Neural cell (in vitro differentiated cells): Measurements from ENCODE around the gene CELF5. TPM values are rescaled to one million over a fixed set of nuclear protein-coding genes. Genes with fewer than 3 reads are reported as not detected.

Experiments used
- H2AFZ ChIP-seq: fragments of 200-600, 300-800 bp; sonication (generic), shearing (Covaris generic); 2 replicates; pipeline ENCODE4 v1.6.0; 2014; ENCODE audit warnings: low read depth, mild to moderate bottlenecking, antibody characterized with exemption, low read length, moderate library complexity
- H3F3A ChIP-seq: fragments of 200-600 bp; shearing (Covaris generic); 2 replicates; pipeline ENCODE4 v1.6.1; 2016; ENCODE audit warnings: mild to moderate bottlenecking, moderate library complexity, mixed read lengths, antibody characterized with exemption, low read length; ENCODE audit not compliant: insufficient read depth, poor library complexity, severe bottlenecking
- H3K27ac ChIP-seq: fragments of 200-600, 300-800 bp; sonication (generic), shearing (Covaris generic); 2 replicates; pipeline ENCODE4 v1.5.1; 2014; ENCODE audit warnings: mild to moderate bottlenecking, low read length, moderate library complexity
- H3K27me3 ChIP-seq: fragments of 300-800, 200-600 bp; sonication (generic), shearing (Covaris generic); 2 replicates; pipeline ENCODE4 v1.6.0; 2014; ENCODE audit warnings: mild to moderate bottlenecking, low read depth, low read length, moderate library complexity; ENCODE audit not compliant: insufficient read depth
- H3K36me3 ChIP-seq: fragments of 300-800, 200-600 bp; sonication (generic), shearing (Covaris generic); 2 replicates; pipeline ENCODE4 v1.5.1; 2014; ENCODE audit warnings: mild to moderate bottlenecking, antibody characterized with exemption, low read length, moderate library complexity; ENCODE audit not compliant: insufficient read depth
- H3K4me2 ChIP-seq: fragments of 300-800, 200-600 bp; sonication (generic), shearing (Covaris generic); 2 replicates; pipeline ENCODE4 v1.6.0; 2014; ENCODE audit warnings: mild to moderate bottlenecking, low read length
- H3K4me3 ChIP-seq: fragments of 300-800, 200-600 bp; sonication (generic), shearing (Covaris generic); 2 replicates; pipeline ENCODE4 v1.5.1; 2014; ENCODE audit warnings: mild to moderate bottlenecking, low read length, moderate library complexity
- H3K79me2 ChIP-seq: fragments of 200-600 bp; shearing (Covaris generic); replicated peaks from 2 replicates; pipeline ENCODE4 v1.6.0; 2014; ENCODE audit warnings: mild to moderate bottlenecking, low read length, moderate library complexity; ENCODE audit not compliant: insufficient read depth
- H3K9ac ChIP-seq: fragments of 300-800, 200-600 bp; sonication (generic), shearing (Covaris generic); 2 replicates; pipeline ENCODE4 v1.6.1; 2016; ENCODE audit warnings: mild to moderate bottlenecking, low read length, mixed read lengths
- H3K9me2 ChIP-seq: fragments of 200-600 bp; shearing (Covaris generic); 2 replicates; pipeline ENCODE4 v1.6.1; 2016; ENCODE audit warnings: mild to moderate bottlenecking, low read length, mixed read lengths; ENCODE audit not compliant: insufficient read depth
- H3K9me3 ChIP-seq: fragments of 200-600, 300-800 bp; sonication (generic), shearing (Covaris generic); 2 replicates; pipeline ENCODE4 v1.6.1; 2016; ENCODE audit warnings: mild to moderate bottlenecking, mixed run types, low read length, moderate library complexity, mixed read lengths
- H4K20me1 ChIP-seq: fragments of 200-600 bp; shearing (Covaris generic); 2 replicates; pipeline ENCODE4 v1.6.1; 2016; ENCODE audit warnings: mild to moderate bottlenecking, mixed run types; ENCODE audit not compliant: insufficient read depth
- EP300 ChIP-seq: fragments of 450-650 bp; conservative IDR thresholded peaks from 2 replicates; pipeline ENCODE4 v1.6.1; 2014; ENCODE audit warnings: antibody characterized with exemption, mild to moderate bottlenecking, moderate library complexity; ENCODE audit not compliant: poor library complexity, severe bottlenecking
- EZH2 ChIP-seq: fragments of 200-600, 300-800 bp; shearing (Covaris generic), sonication (generic); IDR thresholded peaks from 2 replicates; pipeline ENCODE4 v1.6.1; 2014; ENCODE audit warnings: antibody characterized with exemption, low read length, borderline replicate concordance, mild to moderate bottlenecking; ENCODE audit not compliant: insufficient read depth, poor library complexity, severe bottlenecking
- MXI1 ChIP-seq: fragments of 450-650 bp; conservative IDR thresholded peaks from 2 replicates; pipeline ENCODE4 v1.6.1; 2014; ENCODE audit warnings: antibody characterized with exemption, mild to moderate bottlenecking; ENCODE audit not compliant: poor library complexity, severe bottlenecking
- POLR2AphosphoS5 ChIP-seq: IDR thresholded peaks from 2 replicates; pipeline ENCODE4 v1.6.1; 2012
- RAD21 ChIP-seq: fragments of 450-650 bp; conservative IDR thresholded peaks from 2 replicates; pipeline ENCODE4 v1.6.1; 2014; ENCODE audit warnings: antibody characterized with exemption, mild to moderate bottlenecking, moderate library complexity
- SMC3 ChIP-seq: fragments of 450-650 bp; conservative IDR thresholded peaks from 2 replicates; pipeline ENCODE4 v1.6.1; 2014; ENCODE audit warnings: antibody characterized with exemption, mild to moderate bottlenecking, moderate library complexity; ENCODE audit not compliant: poor library complexity
- TAF1 ChIP-seq: IDR thresholded peaks from 2 replicates; pipeline ENCODE4 v1.6.1; 2012; ENCODE audit warnings: low read depth
- polyA plus RNA-seq: library from polyadenylated mRNA; depleted of rRNA; stranded (reverse); fragments of >200 nt; gene quantifications from 2 replicates; pipeline ENCODE4 v1.2.3, GENCODE V29; 2014
- TF ChIP-seq, protein P1 (sequence below): IDR thresholded peaks from 2 replicates; pipeline ENCODE4 v1.6.1; 2012; ENCODE audit warnings: borderline replicate concordance
- TF ChIP-seq, protein P2 (sequence below): fragments of 450-650 bp; IDR thresholded peaks from 2 replicates; pipeline ENCODE4 v1.5.1; 2014; ENCODE audit warnings: antibody characterized with exemption, mild to moderate bottlenecking, moderate library complexity; ENCODE audit not compliant: poor library complexity, severe bottlenecking

The CELF5 gene
- polyA plus RNA-seq, 1 donor from 2014 or later, result 130 TPM

DNA sequence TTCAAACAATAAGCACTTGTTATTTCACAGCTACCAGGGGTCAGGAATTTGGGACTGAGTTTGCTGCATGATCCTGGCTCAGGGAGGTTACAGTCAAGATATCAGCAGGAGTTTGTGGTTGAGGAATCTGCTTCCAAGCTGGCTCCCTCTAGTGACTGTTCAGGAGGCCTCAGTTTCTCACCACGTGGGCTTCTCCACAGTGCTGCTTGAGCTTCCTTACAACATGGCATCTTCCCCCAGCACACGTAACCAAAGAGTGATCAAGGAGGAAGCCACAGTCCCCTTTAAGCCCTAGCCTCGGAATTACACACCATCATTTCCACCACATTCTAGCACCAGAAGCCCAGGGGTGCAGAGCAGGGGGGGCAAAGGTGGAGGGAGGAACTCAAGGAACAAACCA, 28.8 kb downstream of the CELF5 start:
- no peak overlapping the region for H3K27ac ChIP-seq
- no peaks in the 10 kb centered on the region for H3K9me3 ChIP-seq
- H3K4me3 ChIP-seq, result no peak overlapping the region
- no peaks in the 10 kb centered on the region for H3K9me2 ChIP-seq
- H3F3A ChIP-seq, result no peaks in the 10 kb centered on the region
- no peak overlapping the region for H2AFZ ChIP-seq
- no peak overlapping the region for H3K9ac ChIP-seq
- TF ChIP-seq EP300, result no peak
- TF ChIP-seq EZH2, result no peak
- TF ChIP-seq, protein P1, sequence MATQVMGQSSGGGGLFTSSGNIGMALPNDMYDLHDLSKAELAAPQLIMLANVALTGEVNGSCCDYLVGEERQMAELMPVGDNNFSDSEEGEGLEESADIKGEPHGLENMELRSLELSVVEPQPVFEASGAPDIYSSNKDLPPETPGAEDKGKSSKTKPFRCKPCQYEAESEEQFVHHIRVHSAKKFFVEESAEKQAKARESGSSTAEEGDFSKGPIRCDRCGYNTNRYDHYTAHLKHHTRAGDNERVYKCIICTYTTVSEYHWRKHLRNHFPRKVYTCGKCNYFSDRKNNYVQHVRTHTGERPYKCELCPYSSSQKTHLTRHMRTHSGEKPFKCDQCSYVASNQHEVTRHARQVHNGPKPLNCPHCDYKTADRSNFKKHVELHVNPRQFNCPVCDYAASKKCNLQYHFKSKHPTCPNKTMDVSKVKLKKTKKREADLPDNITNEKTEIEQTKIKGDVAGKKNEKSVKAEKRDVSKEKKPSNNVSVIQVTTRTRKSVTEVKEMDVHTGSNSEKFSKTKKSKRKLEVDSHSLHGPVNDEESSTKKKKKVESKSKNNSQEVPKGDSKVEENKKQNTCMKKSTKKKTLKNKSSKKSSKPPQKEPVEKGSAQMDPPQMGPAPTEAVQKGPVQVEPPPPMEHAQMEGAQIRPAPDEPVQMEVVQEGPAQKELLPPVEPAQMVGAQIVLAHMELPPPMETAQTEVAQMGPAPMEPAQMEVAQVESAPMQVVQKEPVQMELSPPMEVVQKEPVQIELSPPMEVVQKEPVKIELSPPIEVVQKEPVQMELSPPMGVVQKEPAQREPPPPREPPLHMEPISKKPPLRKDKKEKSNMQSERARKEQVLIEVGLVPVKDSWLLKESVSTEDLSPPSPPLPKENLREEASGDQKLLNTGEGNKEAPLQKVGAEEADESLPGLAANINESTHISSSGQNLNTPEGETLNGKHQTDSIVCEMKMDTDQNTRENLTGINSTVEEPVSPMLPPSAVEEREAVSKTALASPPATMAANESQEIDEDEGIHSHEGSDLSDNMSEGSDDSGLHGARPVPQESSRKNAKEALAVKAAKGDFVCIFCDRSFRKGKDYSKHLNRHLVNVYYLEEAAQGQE, result no peak
- TF ChIP-seq TAF1, result no peak
- no peak for TF ChIP-seq MXI1
- no peak for TF ChIP-seq RAD21
- TF ChIP-seq POLR2AphosphoS5, result no peak
- no peak for TF ChIP-seq SMC3
- TF ChIP-seq, protein P2, sequence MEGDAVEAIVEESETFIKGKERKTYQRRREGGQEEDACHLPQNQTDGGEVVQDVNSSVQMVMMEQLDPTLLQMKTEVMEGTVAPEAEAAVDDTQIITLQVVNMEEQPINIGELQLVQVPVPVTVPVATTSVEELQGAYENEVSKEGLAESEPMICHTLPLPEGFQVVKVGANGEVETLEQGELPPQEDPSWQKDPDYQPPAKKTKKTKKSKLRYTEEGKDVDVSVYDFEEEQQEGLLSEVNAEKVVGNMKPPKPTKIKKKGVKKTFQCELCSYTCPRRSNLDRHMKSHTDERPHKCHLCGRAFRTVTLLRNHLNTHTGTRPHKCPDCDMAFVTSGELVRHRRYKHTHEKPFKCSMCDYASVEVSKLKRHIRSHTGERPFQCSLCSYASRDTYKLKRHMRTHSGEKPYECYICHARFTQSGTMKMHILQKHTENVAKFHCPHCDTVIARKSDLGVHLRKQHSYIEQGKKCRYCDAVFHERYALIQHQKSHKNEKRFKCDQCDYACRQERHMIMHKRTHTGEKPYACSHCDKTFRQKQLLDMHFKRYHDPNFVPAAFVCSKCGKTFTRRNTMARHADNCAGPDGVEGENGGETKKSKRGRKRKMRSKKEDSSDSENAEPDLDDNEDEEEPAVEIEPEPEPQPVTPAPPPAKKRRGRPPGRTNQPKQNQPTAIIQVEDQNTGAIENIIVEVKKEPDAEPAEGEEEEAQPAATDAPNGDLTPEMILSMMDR, result no peak
- H3K27me3 ChIP-seq, result no peaks in the 10 kb centered on the region
- H3K36me3 ChIP-seq, result peaks cover 16% of the 10 kb centered on the region
- no peak overlapping the region for H3K4me2 ChIP-seq
- peaks cover 9% of the 10 kb centered on the region for H3K79me2 ChIP-seq
- no peaks in the 10 kb centered on the region for H4K20me1 ChIP-seq

DNA sequence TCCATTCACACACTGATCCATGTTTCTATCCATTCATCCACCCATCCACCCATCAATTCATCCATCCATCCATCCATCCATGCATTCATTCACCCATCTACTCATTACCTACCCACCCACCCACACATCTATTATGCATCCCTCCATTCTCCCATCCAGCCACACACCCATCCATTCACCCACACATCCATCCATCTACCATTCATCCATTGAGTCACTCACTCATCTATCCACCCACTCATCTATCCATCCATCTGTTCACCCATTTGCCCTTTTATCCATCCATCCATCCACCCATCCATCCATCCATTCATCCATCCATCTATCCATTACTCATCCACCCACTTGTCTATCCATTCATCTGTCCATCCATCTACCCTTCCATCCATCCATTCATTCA, 30.1 kb downstream of the CELF5 start:
- H3F3A ChIP-seq, result no peaks in the 10 kb centered on the region
- H3K9me3 ChIP-seq, result no peaks in the 10 kb centered on the region
- TF ChIP-seq TAF1 (no peak), POLR2AphosphoS5 (no peak), MXI1 (no peak), SMC3 (no peak), EZH2 (no peak), RAD21 (no peak), EP300 (no peak)
- TF ChIP-seq, protein P2, result no peak
- TF ChIP-seq, protein P1, result no peak
- no peak overlapping the region for H2AFZ ChIP-seq
- H3K4me3 ChIP-seq, result no peak overlapping the region
- no peak overlapping the region for H3K9ac ChIP-seq
- H3K9me2 ChIP-seq, result no peaks in the 10 kb centered on the region
- H3K27me3 ChIP-seq, result no peaks in the 10 kb centered on the region
- H3K79me2 ChIP-seq, result peaks cover 16% of the 10 kb centered on the region
- H3K36me3 ChIP-seq, result peaks cover 16% of the 10 kb centered on the region
- H3K4me2 ChIP-seq, result no peak overlapping the region
- H4K20me1 ChIP-seq, result no peaks in the 10 kb centered on the region
- H3K27ac ChIP-seq, result no peak overlapping the region
